Measurements from ENCODE around the gene COX6B2. TPM values are rescaled to one million over a fixed set of nuclear protein-coding genes. Genes with fewer than 3 reads are reported as not detected.
"Not testable (repeated sequence)": the region's sequence is repeated elsewhere in the genome, so short reads cannot be mapped to it uniquely, and the experiment has no call there.

COX6B2 gene
- not detected in 2 replicates for total RNA-seq
- long read RNA-seq = 0 reads

- DNase-seq (ENCODE audit: extremely low spot score, unreplicated experiment) = no peak
- Mint-ChIP-seq H3K27ac (ENCODE audit: unreplicated experiment) (no peak within 1 kb of the TSS), H3K36me3 (ENCODE audit: unreplicated experiment) (no peaks in the 10 kb centered on the region), H3K27me3 (ENCODE audit: unreplicated experiment) (peaks cover 41% of the 10 kb centered on the region), H3K9me3 (ENCODE audit: unreplicated experiment) (no peaks in the 10 kb centered on the region), H3K4me3 (ENCODE audit: unreplicated experiment) (peak within 1 kb of the TSS; percentile 71), H3K4me1 (ENCODE audit: unreplicated experiment) (peaks cover 18% of the 10 kb centered on the region)
- no peak for TF ChIP-seq CTCF (IDR thresholded peaks at IDR 0.05)
These were observed at the start of gene COX6B2 for GRCh38 chr19:55354698-55355212. Gene COX6B2 (minus strand): TSS chr19:55354719. CDS start chr19:55354521, 198 bp downstream.

GRCh38 chr19:55402509-55402908 lies 48.0 kb upstream of the COX6B2 start:
- TF ChIP-seq CTCF (IDR thresholded peaks at IDR 0.05) = no peak
- no peak overlapping the region for H3K4me3 Mint-ChIP-seq (ENCODE audit: unreplicated experiment)
- H3K4me1 Mint-ChIP-seq (ENCODE audit: unreplicated experiment) = peaks cover 19% of the 10 kb centered on the region
- H3K9me3 Mint-ChIP-seq (ENCODE audit: unreplicated experiment) = no peaks in the 10 kb centered on the region
- no peak for DNase-seq (ENCODE audit: extremely low spot score, unreplicated experiment)
- peaks cover 28% of the 10 kb centered on the region for H3K36me3 Mint-ChIP-seq (ENCODE audit: unreplicated experiment)
- no peak overlapping the region for H3K27ac Mint-ChIP-seq (ENCODE audit: unreplicated experiment)
- H3K27me3 Mint-ChIP-seq (ENCODE audit: unreplicated experiment) = no peaks in the 10 kb centered on the region

- DNase-seq (ENCODE audit: extremely low spot score, unreplicated experiment); H3K4me3 Mint-ChIP-seq (ENCODE audit: unreplicated experiment); H3K27me3 Mint-ChIP-seq (ENCODE audit: unreplicated experiment); H3K9me3 Mint-ChIP-seq (ENCODE audit: unreplicated experiment); H3K27ac Mint-ChIP-seq (ENCODE audit: unreplicated experiment): not testable (repeated sequence)
- peaks cover 14% of the 10 kb centered on the region for H3K4me1 Mint-ChIP-seq (ENCODE audit: unreplicated experiment)
- peaks cover 26% of the 10 kb centered on the region for H3K36me3 Mint-ChIP-seq (ENCODE audit: unreplicated experiment)
These were observed 46.9 kb upstream of the COX6B2 start for GRCh38 chr19:55401390-55401789.

GRCh38 chr19:55400281-55401087 lies 46.0 kb upstream of the COX6B2 start:
- no peak overlapping the region for H3K4me3 Mint-ChIP-seq (ENCODE audit: unreplicated experiment)
- peaks cover 5% of the 10 kb centered on the region for H3K4me1 Mint-ChIP-seq (ENCODE audit: unreplicated experiment)
- H3K9me3 Mint-ChIP-seq (ENCODE audit: unreplicated experiment) = no peaks in the 10 kb centered on the region
- H3K27ac Mint-ChIP-seq (ENCODE audit: unreplicated experiment) = peak overlapping the region; percentile 47
- no peak for TF ChIP-seq CTCF (IDR thresholded peaks at IDR 0.05)
- peaks cover 20% of the 10 kb centered on the region for H3K36me3 Mint-ChIP-seq (ENCODE audit: unreplicated experiment)
- no peak for DNase-seq (ENCODE audit: extremely low spot score, unreplicated experiment)
- no peaks in the 10 kb centered on the region for H3K27me3 Mint-ChIP-seq (ENCODE audit: unreplicated experiment)

- no peak for DNase-seq (ENCODE audit: extremely low spot score, unreplicated experiment)
- H3K4me3 Mint-ChIP-seq (ENCODE audit: unreplicated experiment) = no peak overlapping the region
These were observed 43.8 kb upstream of the COX6B2 start for GRCh38 chr19:55398200-55398925.

More at GRCh38 chr19:55398200-55398925, 43.8 kb upstream of the COX6B2 start:
- Mint-ChIP-seq H3K36me3 (ENCODE audit: unreplicated experiment) (peaks cover 15% of the 10 kb centered on the region), H3K27me3 (ENCODE audit: unreplicated experiment) (no peaks in the 10 kb centered on the region), H3K9me3 (ENCODE audit: unreplicated experiment) (no peaks in the 10 kb centered on the region), H3K27ac (ENCODE audit: unreplicated experiment) (peak overlapping the region; percentile 23), H3K4me1 (ENCODE audit: unreplicated experiment) (peaks cover 2% of the 10 kb centered on the region)
- TF ChIP-seq CTCF (IDR thresholded peaks at IDR 0.05) = no peak

All from osteocyte (in vitro differentiated cells).